K562 (cell line): ENCODE results near the gene ANO2. TPM values are rescaled to one million over a fixed set of nuclear protein-coding genes. Genes with fewer than 3 reads are reported as not detected.

Experiments
- ATAC-seq: fragments of 200-7000 bp; cut with Tn5 transposase; 3 replicates; pipeline ENCODE4 v1.9.1; 2020; ENCODE audit warnings: moderate library complexity
- BruUV-seq: library from RNA; stranded (reverse); fragments of 400-500 nt; replicated peaks from 2 replicates; lab custom pipeline; 2021; lab: Mats Ljungman, UMichigan
- CTCF ChIA-PET: fragments of 300-600 bp; formaldehyde crosslinking; extraction: SDS; loops from one replicate; lab custom pipeline; 2021; ENCODE audit warnings: low intra/inter-chr PET ratio; lab: Yijun Ruan, JAX
- POLR2A ChIA-PET: fragments of 300-600, 350-650 bp; sonication (Branson Sonifier 250); formaldehyde crosslinking; extraction: SDS; loops from one replicate; lab custom pipeline; 2021; ENCODE audit warnings: antibody characterized with exemption, inconsistent platforms; lab: Yijun Ruan, JAX
- DNase-seq, 4 experiments: peaks; one replicate each; pipeline versions ENCODE4 v3.0.0 to v3.0.0-alpha.2; 2011 to 2018; ENCODE audit warnings: low spot score in 3 of 4, mixed read lengths in 3 of 4; ENCODE audit errors: extremely low read depth in 1 of 4
- FAIRE-seq: peaks from 2 replicates; lab custom pipeline; 2011; peaks lifted over from hg19 to GRCh38; lab: Jason Lieb, UNC
- H2AFZ ChIP-seq: 2 replicates; pipeline ENCODE4 v1.6.0; 2011; ENCODE audit warnings: low read depth, low read length, control low read depth, inconsistent platforms
- H3K27ac ChIP-seq: fragments of 200-600 bp; 3 replicates; pipeline ENCODE4 v1.8.0; 2011; ENCODE audit warnings: low read depth, mild to moderate bottlenecking, control low read depth, inconsistent platforms, low read length, moderate library complexity, mixed read lengths; ENCODE audit errors: extremely low read depth
- H3K27me3 ChIP-seq, 2 experiments: fragments of 300-600 bp in 1 of 2; 2 replicates in 1 of 2; 3 replicates in 1 of 2; pipeline versions ENCODE4 v1.6.0 to v1.8.0; 2011; ENCODE audit warnings: inconsistent platforms in 2 of 2, low read length in 2 of 2, mild to moderate bottlenecking in 1 of 2, mixed read lengths in 1 of 2, moderate library complexity in 1 of 2; ENCODE audit not compliant: control insufficient read depth in 2 of 2, insufficient read depth in 2 of 2
- H3K36me3 ChIP-seq: fragments of 300-600 bp; 3 replicates; pipeline ENCODE4 v1.8.0; 2011; ENCODE audit warnings: mild to moderate bottlenecking, low read length, inconsistent platforms; ENCODE audit not compliant: control insufficient read depth, insufficient read depth
- H3K4me1 ChIP-seq, 2 experiments: fragments of 200-600 bp in 1 of 2; replicated peaks in 1 of 2; 2 replicates in 1 of 2; 3 replicates in 1 of 2; pipeline versions ENCODE4 v1.5.1 to v1.8.0; 2011; ENCODE audit warnings: inconsistent platforms in 2 of 2, low read length in 2 of 2, mild to moderate bottlenecking in 1 of 2, mixed read lengths in 1 of 2, moderate library complexity in 1 of 2; ENCODE audit not compliant: control insufficient read depth in 2 of 2, insufficient read depth in 2 of 2
- H3K4me2 ChIP-seq: 2 replicates; pipeline ENCODE4 v1.6.1; 2011; ENCODE audit warnings: low read length, control low read depth, inconsistent platforms, mixed read lengths; ENCODE audit not compliant: insufficient read depth
- H3K4me3 ChIP-seq: fragments of 200-600 bp; sonication (generic), shearing (Covaris generic); 2 replicates; pipeline ENCODE4 v1.5.1; 2016; ENCODE audit warnings: control low read depth, inconsistent platforms
- H3K79me2 ChIP-seq: fragments of 200-600 bp; 3 replicates; pipeline ENCODE4 v1.8.0; 2011; ENCODE audit warnings: low read length, inconsistent platforms; ENCODE audit not compliant: control insufficient read depth, insufficient read depth
- H3K9ac ChIP-seq, 2 experiments: 2 replicates each; pipeline versions ENCODE4 v1.6.0 to v1.6.1; 2011; ENCODE audit warnings: low read depth in 2 of 2, low read length in 2 of 2, control low read depth in 1 of 2, inconsistent platforms in 1 of 2, mild to moderate bottlenecking in 1 of 2, mixed read lengths in 1 of 2; ENCODE audit not compliant: insufficient read depth in 1 of 2
- H3K9me1 ChIP-seq: one replicate; pipeline ENCODE4 v1.6.0; 2011; ENCODE audit warnings: inconsistent platforms, mild to moderate bottlenecking, low read length, moderate library complexity; ENCODE audit not compliant: control insufficient read depth, insufficient read depth
- H3K9me3 ChIP-seq: replicated peaks from 2 replicates; pipeline ENCODE4 v1.5.1; 2011; ENCODE audit warnings: low read depth, low read length, inconsistent platforms; ENCODE audit not compliant: control insufficient read depth, insufficient read depth
- H4K20me1 ChIP-seq: replicated peaks from 2 replicates; pipeline ENCODE4 v1.6.1; 2011; ENCODE audit warnings: low read length, inconsistent platforms, mixed read lengths; ENCODE audit not compliant: control insufficient read depth, insufficient read depth
- ATF7 ChIP-seq: fragments of 450-650 bp; IDR thresholded peaks from 2 replicates; pipeline ENCODE4 v1.7.1; 2014; ENCODE audit warnings: mild to moderate bottlenecking, moderate library complexity
- CCNT2 ChIP-seq: IDR thresholded peaks from 2 replicates; pipeline ENCODE4 v1.6.1; 2011; ENCODE audit warnings: borderline replicate concordance, low read depth, mild to moderate bottlenecking, moderate library complexity, mixed read lengths, low read length; ENCODE audit not compliant: insufficient read length; ENCODE audit errors: extremely low read depth
- FOXP1 ChIP-seq: sonication (generic); formaldehyde crosslinking; IDR thresholded peaks from 2 replicates; pipeline ENCODE4 v1.8.0; 2022; ENCODE audit warnings: mild to moderate bottlenecking, missing genetic modification reagents
- GABPB1 ChIP-seq: sonication (generic); formaldehyde crosslinking; IDR thresholded peaks from 2 replicates; pipeline ENCODE4 v1.8.0; 2022; ENCODE audit warnings: mild to moderate bottlenecking, missing genetic modification reagents
- HDAC6 ChIP-seq: IDR thresholded peaks from 2 replicates; pipeline ENCODE4 v1.6.1; 2012; ENCODE audit warnings: low read depth, mild to moderate bottlenecking, control low read depth, inconsistent platforms, low read length, moderate library complexity
- KLF1 ChIP-seq: fragments of 450-650 bp; IDR thresholded peaks from 2 replicates; pipeline ENCODE4 v1.6.1; 2016; ENCODE audit warnings: missing genetic modification characterization, missing compliant biosample characterization
- MIER1 ChIP-seq: fragments of 450-650 bp; IDR thresholded peaks from 2 replicates; pipeline ENCODE4 v1.6.1; 2016; ENCODE audit warnings: antibody characterized with exemption, mild to moderate bottlenecking, low read depth
- NR3C1 ChIP-seq: sonication (generic); formaldehyde crosslinking; IDR thresholded peaks from 2 replicates; pipeline ENCODE4 v1.8.1; 2022; ENCODE audit warnings: missing genetic modification reagents
- SMARCC2 ChIP-seq: fragments of 450-650 bp; IDR thresholded peaks from 2 replicates; pipeline ENCODE4 v1.6.1; 2017; ENCODE audit warnings: antibody characterized with exemption, moderate library complexity, mild to moderate bottlenecking, low read depth
- ZBTB43 ChIP-seq: sonication (generic); formaldehyde crosslinking; IDR thresholded peaks from 2 replicates; pipeline ENCODE4 v1.8.0; 2023; ENCODE audit warnings: mild to moderate bottlenecking, missing genetic modification reagents
- ZNF175 ChIP-seq: fragments of 200-800 bp; sonication (Bioruptor generic); IDR thresholded peaks from 2 replicates; pipeline ENCODE4 v1.6.1; 2016; ENCODE audit warnings: low read depth, mild to moderate bottlenecking, missing genetic modification characterization, missing compliant biosample characterization
- ZNF232 ChIP-seq: sonication (generic); formaldehyde crosslinking; IDR thresholded peaks from 2 replicates; pipeline ENCODE4 v1.8.0; 2022; ENCODE audit warnings: mild to moderate bottlenecking, missing genetic modification reagents
- ZNF253 ChIP-seq: fragments of 250-450 bp; sonication (Bioruptor Pico); conservative IDR thresholded peaks from 2 replicates; pipeline ENCODE4 v1.6.1; 2021; ENCODE audit warnings: mild to moderate bottlenecking
- ZNF561 ChIP-seq: fragments of 450-650 bp; formaldehyde crosslinking; conservative IDR thresholded peaks from 2 replicates; pipeline ENCODE4 v1.4.0; 2020; ENCODE audit warnings: mild to moderate bottlenecking, moderate library complexity
- ZNF699 ChIP-seq: fragments of 250-450 bp; sonication (Bioruptor Pico); IDR thresholded peaks from 2 replicates; pipeline ENCODE4 v1.8.0; 2021; ENCODE audit warnings: mild to moderate bottlenecking, moderate library complexity; ENCODE audit not compliant: insufficient replicate concordance
- ZSCAN29 ChIP-seq: fragments of 450-650 bp; IDR thresholded peaks from 2 replicates; pipeline ENCODE4 v1.6.1; 2017
- WGBS: fragments of 100-300 bp; shearing (Covaris generic); methylation state at CpG from one replicate; pipeline ENCODE4 v1.1.6; 2016; ENCODE audit warnings: low coverage, mixed read lengths; ENCODE audit not compliant: insufficient coverage; ENCODE audit errors: missing lambda C conversion rate; 5-methylcytosine and 5-hydroxymethylcytosine counted together
- in situ Hi-C: fragments of 300-500 bp; cut with MboI; formaldehyde crosslinking; loops from 4 replicates; pipeline ENCODE4 v1.15.0; 2018; ENCODE audit warnings: inconsistent platforms, mixed read lengths
- intact Hi-C: fragments of 100-400 bp; cut with micrococcal nuclease; formaldehyde crosslinking; loops from 2 replicates; pipeline ENCODE4 v1.14.2; 2022
- polyA plus RNA-seq, 8 experiments: library from polyadenylated mRNA; depleted of rRNA in 4 of 8; stranded (reverse) in 5 of 8; unstranded in 3 of 8; fragments of >200 nt; fragmentation: Nextera tagmentation in 2 of 8; fragmentation: Illumina TruSeq in 1 of 8; extraction: Ambion mirVana in 2 of 8; extraction: Trizol in 1 of 8; gene quantifications; 2 replicates each; pipeline versions ENCODE4 v1.2.1 to v1.2.3, GENCODE V29; 2011 to 2014; ENCODE audit warnings: inconsistent platforms in 1 of 8, missing spikeins in 1 of 8
- total RNA-seq, 7 experiments: library from RNA; depleted of rRNA in 6 of 7; stranded (reverse); fragments of >200 nt in 6 of 7; fragmentation: Illumina TruSeq in 2 of 7; extraction: Trizol in 2 of 7; gene quantifications; 2 replicates each; pipeline versions ENCODE4 v1.2.1 to v1.2.3, GENCODE V29; 2011 to 2021; ENCODE audit warnings: low replicate concordance in 1 of 7
- TF ChIP-seq, protein P1 (sequence below): fragments of 200-800 bp; sonication (Bioruptor generic); IDR thresholded peaks from 2 replicates; pipeline ENCODE4 v1.6.1; 2016; ENCODE audit warnings: missing genetic modification characterization, missing compliant biosample characterization

Gene ANO2
- total and polyA plus RNA-seq, 9 of the 15 experiments (the other 6 are each of a cell fraction or from before 2014, with no cell fraction given) = 0.64 TPM; not detected in 8

GRCh38 chr12:5874514-5874913, 70.5 kb downstream of the ANO2 start:
- WGBS = 1% methylated on average over 6 of the region's 8 CpGs
- Histone ChIP-seq H3K4me2 (no peak overlapping the region), H3K79me2 (no peaks in the 10 kb centered on the region), H3K4me3 (no peak overlapping the region), H3K9me1 (no peaks in the 10 kb centered on the region), H3K27me3 (peaks cover 0 to 5% of the 10 kb centered on the region in 2 experiments; a peak in 2 of 5 replicates), H4K20me1 (no peaks in the 10 kb centered on the region), H3K27ac (no peak overlapping the region), H2AFZ (no peak overlapping the region), H3K9me3 (no peaks in the 10 kb centered on the region), H3K36me3 (no peaks in the 10 kb centered on the region), H3K9ac (no peak overlapping the region), H3K4me1 (no peaks in the 10 kb centered on the region)
- POLR2A ChIA-PET = interaction anchor here (0.9 kb wide), 1 partner anchor 14 kb away, joined by 3 read pairs; no protein-coding TSS in a partner anchor
- no peak for DNase-seq
- no peak for ATAC-seq
- no peak for FAIRE-seq
- in situ Hi-C loops (no loop called here), intact Hi-C loops (no loop called here)
- CTCF ChIA-PET = no interaction called here
- no TSS peak for BruUV-seq
- no peak for TF ChIP-seq CCNT2
- TF ChIP-seq ZNF561 (CRISPR knock-in tag) = no peak
- no peak for TF ChIP-seq ZNF253 (CRISPR knock-in tag)
- TF ChIP-seq MIER1 = no peak
- no peak for TF ChIP-seq NR3C1 (CRISPR knock-in tag)
- no peak for TF ChIP-seq SMARCC2
- no peak for TF ChIP-seq ZBTB43 (CRISPR knock-in tag)
- TF ChIP-seq, protein P1, sequence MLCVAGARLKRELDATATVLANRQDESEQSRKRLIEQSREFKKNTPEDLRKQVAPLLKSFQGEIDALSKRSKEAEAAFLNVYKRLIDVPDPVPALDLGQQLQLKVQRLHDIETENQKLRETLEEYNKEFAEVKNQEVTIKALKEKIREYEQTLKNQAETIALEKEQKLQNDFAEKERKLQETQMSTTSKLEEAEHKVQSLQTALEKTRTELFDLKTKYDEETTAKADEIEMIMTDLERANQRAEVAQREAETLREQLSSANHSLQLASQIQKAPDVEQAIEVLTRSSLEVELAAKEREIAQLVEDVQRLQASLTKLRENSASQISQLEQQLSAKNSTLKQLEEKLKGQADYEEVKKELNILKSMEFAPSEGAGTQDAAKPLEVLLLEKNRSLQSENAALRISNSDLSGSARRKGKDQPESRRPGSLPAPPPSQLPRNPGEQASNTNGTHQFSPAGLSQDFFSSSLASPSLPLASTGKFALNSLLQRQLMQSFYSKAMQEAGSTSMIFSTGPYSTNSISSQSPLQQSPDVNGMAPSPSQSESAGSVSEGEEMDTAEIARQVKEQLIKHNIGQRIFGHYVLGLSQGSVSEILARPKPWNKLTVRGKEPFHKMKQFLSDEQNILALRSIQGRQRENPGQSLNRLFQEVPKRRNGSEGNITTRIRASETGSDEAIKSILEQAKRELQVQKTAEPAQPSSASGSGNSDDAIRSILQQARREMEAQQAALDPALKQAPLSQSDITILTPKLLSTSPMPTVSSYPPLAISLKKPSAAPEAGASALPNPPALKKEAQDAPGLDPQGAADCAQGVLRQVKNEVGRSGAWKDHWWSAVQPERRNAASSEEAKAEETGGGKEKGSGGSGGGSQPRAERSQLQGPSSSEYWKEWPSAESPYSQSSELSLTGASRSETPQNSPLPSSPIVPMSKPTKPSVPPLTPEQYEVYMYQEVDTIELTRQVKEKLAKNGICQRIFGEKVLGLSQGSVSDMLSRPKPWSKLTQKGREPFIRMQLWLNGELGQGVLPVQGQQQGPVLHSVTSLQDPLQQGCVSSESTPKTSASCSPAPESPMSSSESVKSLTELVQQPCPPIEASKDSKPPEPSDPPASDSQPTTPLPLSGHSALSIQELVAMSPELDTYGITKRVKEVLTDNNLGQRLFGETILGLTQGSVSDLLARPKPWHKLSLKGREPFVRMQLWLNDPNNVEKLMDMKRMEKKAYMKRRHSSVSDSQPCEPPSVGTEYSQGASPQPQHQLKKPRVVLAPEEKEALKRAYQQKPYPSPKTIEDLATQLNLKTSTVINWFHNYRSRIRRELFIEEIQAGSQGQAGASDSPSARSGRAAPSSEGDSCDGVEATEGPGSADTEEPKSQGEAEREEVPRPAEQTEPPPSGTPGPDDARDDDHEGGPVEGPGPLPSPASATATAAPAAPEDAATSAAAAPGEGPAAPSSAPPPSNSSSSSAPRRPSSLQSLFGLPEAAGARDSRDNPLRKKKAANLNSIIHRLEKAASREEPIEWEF (CRISPR knock-in tag) = no peak
- TF ChIP-seq ZNF175 = no peak
- TF ChIP-seq GABPB1 (CRISPR knock-in tag) = no peak
- no peak for TF ChIP-seq HDAC6
- TF ChIP-seq FOXP1 (CRISPR knock-in tag) = no peak
- no peak for TF ChIP-seq ZSCAN29
- no peak for TF ChIP-seq ATF7
- no peak for TF ChIP-seq ZNF699 (CRISPR knock-in tag)
- TF ChIP-seq KLF1 = no peak
- no peak for TF ChIP-seq ZNF232
